Testis (tissue), 2 donors: ENCODE results near the gene OGG1.

ENCODE experiments used
- POLR2A ChIP-seq: fragments of 450-650 bp; IDR thresholded peaks from one replicate; pipeline ENCODE4 v1.6.1; 2017; ENCODE audit warnings: antibody characterized with exemption, mild to moderate bottlenecking, moderate library complexity
- TF ChIP-seq, protein P1 (sequence below), 3 experiments: fragments of 450-650 bp in 2 of 3; fragments of 200-600 bp in 1 of 3; sonication (generic) in 1 of 3; IDR thresholded peaks; one replicate each; pipeline ENCODE4 v1.5.1; 2016 to 2019; ENCODE audit warnings: antibody characterized with exemption in 3 of 3, mild to moderate bottlenecking in 2 of 3, moderate library complexity in 1 of 3

- TF ChIP-seq, protein P1, sequence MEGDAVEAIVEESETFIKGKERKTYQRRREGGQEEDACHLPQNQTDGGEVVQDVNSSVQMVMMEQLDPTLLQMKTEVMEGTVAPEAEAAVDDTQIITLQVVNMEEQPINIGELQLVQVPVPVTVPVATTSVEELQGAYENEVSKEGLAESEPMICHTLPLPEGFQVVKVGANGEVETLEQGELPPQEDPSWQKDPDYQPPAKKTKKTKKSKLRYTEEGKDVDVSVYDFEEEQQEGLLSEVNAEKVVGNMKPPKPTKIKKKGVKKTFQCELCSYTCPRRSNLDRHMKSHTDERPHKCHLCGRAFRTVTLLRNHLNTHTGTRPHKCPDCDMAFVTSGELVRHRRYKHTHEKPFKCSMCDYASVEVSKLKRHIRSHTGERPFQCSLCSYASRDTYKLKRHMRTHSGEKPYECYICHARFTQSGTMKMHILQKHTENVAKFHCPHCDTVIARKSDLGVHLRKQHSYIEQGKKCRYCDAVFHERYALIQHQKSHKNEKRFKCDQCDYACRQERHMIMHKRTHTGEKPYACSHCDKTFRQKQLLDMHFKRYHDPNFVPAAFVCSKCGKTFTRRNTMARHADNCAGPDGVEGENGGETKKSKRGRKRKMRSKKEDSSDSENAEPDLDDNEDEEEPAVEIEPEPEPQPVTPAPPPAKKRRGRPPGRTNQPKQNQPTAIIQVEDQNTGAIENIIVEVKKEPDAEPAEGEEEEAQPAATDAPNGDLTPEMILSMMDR (IDR thresholded peaks at IDR 0.05): no peak
- no peak for TF ChIP-seq POLR2A
Observed at GRCh38 chr3:9757427-9757826, 7.7 kb downstream of the OGG1 start.
